ENCODE measurements around the gene MYADM. TPM values are rescaled to one million over a fixed set of nuclear protein-coding genes. Genes with fewer than 3 reads are reported as not detected.

The MYADM gene
- total and polyA plus RNA-seq, 2 experiments from 2014 or later = 42.1 to 211 TPM

DNA sequence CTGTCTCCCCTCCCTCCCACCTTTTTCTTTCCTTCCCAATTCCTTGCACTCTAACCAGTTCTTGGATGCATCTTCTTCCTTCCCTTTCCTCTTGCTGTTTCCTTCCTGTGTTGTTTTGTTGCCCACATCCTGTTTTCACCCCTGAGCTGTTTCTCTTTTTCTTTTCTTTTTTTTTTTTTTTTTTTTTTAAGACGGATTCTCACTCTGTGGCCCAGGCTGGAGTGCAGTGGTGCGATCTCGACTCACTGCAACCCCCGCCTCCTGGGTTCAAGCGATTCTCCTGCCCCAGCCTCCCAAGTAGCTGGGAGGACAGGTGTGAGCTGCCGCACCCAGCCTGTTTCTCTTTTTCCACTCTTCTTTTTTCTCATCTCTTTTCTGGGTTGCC, 6.9 kb downstream of the MYADM start:
- Histone ChIP-seq H3K4me2 (no peak overlapping the region), H4K20me1 (ENCODE audit: insufficient read depth, poor library complexity, severe bottlenecking) (peaks cover 22% of the 10 kb centered on the region), H2AFZ (no peak overlapping the region), H3K79me2 (peaks cover 27% of the 10 kb centered on the region), H3K9me3 (ENCODE audit: low read depth) (no peaks in the 10 kb centered on the region), H3K4me3 (no peak overlapping the region), H3K4me1 (ENCODE audit: insufficient read depth) (no peaks in the 10 kb centered on the region), H3K36me3 (replicated peaks; ENCODE audit: insufficient read depth, low read depth) (no peaks in the 10 kb centered on the region), H3K27ac (no peak overlapping the region), H3K9me2 (replicated peaks; ENCODE audit: insufficient read depth) (no peaks in the 10 kb centered on the region), H3K27me3 (no peaks in the 10 kb centered on the region)
- 87% methylated on average over 6 of the region's 6 CpGs for WGBS (ENCODE audit: low lambda C conversion rate, missing lambda C conversion rate)
- no peak for DNase-seq (ENCODE audit: low spot score)
- TF ChIP-seq EZH2phosphoT487 (IDR thresholded peaks at IDR 0.05; ENCODE audit: low read depth, severe bottlenecking, unreplicated experiment) (no peak), EZH2 (IDR thresholded peaks at IDR 0.05; ENCODE audit: borderline replicate concordance) (no peak)
- TF ChIP-seq, protein P1, sequence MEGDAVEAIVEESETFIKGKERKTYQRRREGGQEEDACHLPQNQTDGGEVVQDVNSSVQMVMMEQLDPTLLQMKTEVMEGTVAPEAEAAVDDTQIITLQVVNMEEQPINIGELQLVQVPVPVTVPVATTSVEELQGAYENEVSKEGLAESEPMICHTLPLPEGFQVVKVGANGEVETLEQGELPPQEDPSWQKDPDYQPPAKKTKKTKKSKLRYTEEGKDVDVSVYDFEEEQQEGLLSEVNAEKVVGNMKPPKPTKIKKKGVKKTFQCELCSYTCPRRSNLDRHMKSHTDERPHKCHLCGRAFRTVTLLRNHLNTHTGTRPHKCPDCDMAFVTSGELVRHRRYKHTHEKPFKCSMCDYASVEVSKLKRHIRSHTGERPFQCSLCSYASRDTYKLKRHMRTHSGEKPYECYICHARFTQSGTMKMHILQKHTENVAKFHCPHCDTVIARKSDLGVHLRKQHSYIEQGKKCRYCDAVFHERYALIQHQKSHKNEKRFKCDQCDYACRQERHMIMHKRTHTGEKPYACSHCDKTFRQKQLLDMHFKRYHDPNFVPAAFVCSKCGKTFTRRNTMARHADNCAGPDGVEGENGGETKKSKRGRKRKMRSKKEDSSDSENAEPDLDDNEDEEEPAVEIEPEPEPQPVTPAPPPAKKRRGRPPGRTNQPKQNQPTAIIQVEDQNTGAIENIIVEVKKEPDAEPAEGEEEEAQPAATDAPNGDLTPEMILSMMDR (IDR thresholded peaks at IDR 0.05; ENCODE audit: poor library complexity) = no peak

- WGBS (ENCODE audit: low lambda C conversion rate, missing lambda C conversion rate) = 94% methylated on average over 17 of the region's 17 CpGs
Observed at GRCh38 chr19:53875602-53876325, 8.1 kb downstream of the MYADM start.

GRCh38 chr19:53876651-53877224, 9.1 kb downstream of the MYADM start:
- H4K20me1 ChIP-seq (ENCODE audit: insufficient read depth, poor library complexity, severe bottlenecking) = peaks cover 21% of the 10 kb centered on the region
- no peak for DNase-seq (ENCODE audit: low spot score)
- no peak overlapping the region for H3K27ac ChIP-seq
- WGBS (ENCODE audit: low lambda C conversion rate, missing lambda C conversion rate) = 75% methylated on average over 6 of the region's 6 CpGs
- H3K4me1 ChIP-seq (ENCODE audit: insufficient read depth) = peaks cover under 1% of the 10 kb centered on the region
- no peaks in the 10 kb centered on the region for H3K9me2 ChIP-seq (replicated peaks; ENCODE audit: insufficient read depth)
- H3K4me2 ChIP-seq = no peak overlapping the region
- peaks cover 9% of the 10 kb centered on the region for H3K79me2 ChIP-seq
- H3K4me3 ChIP-seq = no peak overlapping the region
- H3K9me3 ChIP-seq (ENCODE audit: low read depth) = no peaks in the 10 kb centered on the region
- H3K36me3 ChIP-seq (replicated peaks; ENCODE audit: insufficient read depth, low read depth) = no peaks in the 10 kb centered on the region
- no peak overlapping the region for H2AFZ ChIP-seq
- H3K27me3 ChIP-seq = no peaks in the 10 kb centered on the region
- no peak for TF ChIP-seq EZH2 (IDR thresholded peaks at IDR 0.05; ENCODE audit: borderline replicate concordance)
- TF ChIP-seq, protein P1 (IDR thresholded peaks at IDR 0.05; ENCODE audit: poor library complexity) = no peak
- no peak for TF ChIP-seq EZH2phosphoT487 (IDR thresholded peaks at IDR 0.05; ENCODE audit: low read depth, severe bottlenecking, unreplicated experiment)

More at GRCh38 chr19:53875602-53876325, 8.1 kb downstream of the MYADM start:
- peaks cover 22% of the 10 kb centered on the region for H4K20me1 ChIP-seq (ENCODE audit: insufficient read depth, poor library complexity, severe bottlenecking)
- H3K27me3 ChIP-seq = no peaks in the 10 kb centered on the region
- no peak for TF ChIP-seq EZH2 (IDR thresholded peaks at IDR 0.05; ENCODE audit: borderline replicate concordance)
- TF ChIP-seq, protein P1 (IDR thresholded peaks at IDR 0.05; ENCODE audit: poor library complexity) = no peak
- no peak for TF ChIP-seq EZH2phosphoT487 (IDR thresholded peaks at IDR 0.05; ENCODE audit: low read depth, severe bottlenecking, unreplicated experiment)
- no peaks in the 10 kb centered on the region for H3K4me1 ChIP-seq (ENCODE audit: insufficient read depth)
- no peaks in the 10 kb centered on the region for H3K36me3 ChIP-seq (replicated peaks; ENCODE audit: insufficient read depth, low read depth)
- H3K4me2 ChIP-seq = no peak overlapping the region
- H3K4me3 ChIP-seq = no peak overlapping the region
- H3K79me2 ChIP-seq = peaks cover 19% of the 10 kb centered on the region
- no peaks in the 10 kb centered on the region for H3K9me3 ChIP-seq (ENCODE audit: low read depth)
- no peak for DNase-seq (ENCODE audit: low spot score)
- no peak overlapping the region for H2AFZ ChIP-seq
- no peak overlapping the region for H3K27ac ChIP-seq
- H3K9me2 ChIP-seq (replicated peaks; ENCODE audit: insufficient read depth) = no peaks in the 10 kb centered on the region

Data from hepatocyte (in vitro differentiated cells).